ENCODE measurements around the gene QSER1. TPM values are rescaled to one million over a fixed set of nuclear protein-coding genes. Genes with fewer than 3 reads are reported as not detected.

The QSER1 gene
- total and polyA plus RNA-seq, 9 of the 15 experiments (the other 6 are each of a cell fraction or from before 2014, with no cell fraction given): 5.8 to 33.6 (median 22.3) TPM

DNA sequence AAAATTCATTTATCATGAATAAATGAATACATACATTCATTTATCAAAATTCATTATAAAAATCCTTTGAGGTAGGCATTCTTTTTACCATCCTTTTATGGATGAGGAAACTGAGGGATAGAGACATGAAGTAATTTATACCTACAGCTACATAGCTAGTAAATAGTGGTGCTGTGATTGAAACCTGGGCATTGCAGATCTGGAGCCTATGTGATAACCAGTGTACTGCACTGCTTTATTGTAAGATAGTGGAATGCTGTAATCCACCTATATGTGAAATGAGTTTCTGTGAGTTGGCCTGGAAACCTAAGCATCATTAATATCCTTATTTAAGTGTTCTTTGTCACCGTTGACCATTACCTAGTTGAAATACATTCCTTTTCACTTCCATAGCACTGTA is 4.5 kb downstream of the QSER1 start:
- in situ Hi-C loops (cut with MboI): no loop called here
- 72% methylated on average over 1 of the region's 1 CpG for WGBS (ENCODE audit: insufficient coverage, low coverage, missing lambda C conversion rate)
- POLR2A ChIA-PET: no interaction called here

More for the DNA sequence above, 4.5 kb downstream of the QSER1 start:
- intact Hi-C loops (cut with micrococcal nuclease): no loop called here
- Histone ChIP-seq H3K27ac (ENCODE audit: extremely low read depth, low read depth, low read length) (no peak overlapping the region), H3K4me3 (no peak overlapping the region), H2AFZ (ENCODE audit: low read depth, low read length) (no peak overlapping the region), H3K4me2 (ENCODE audit: insufficient read depth, low read length) (no peak overlapping the region), H3K36me3 (ENCODE audit: control insufficient read depth, insufficient read depth, low read length) (peaks cover 43% of the 10 kb centered on the region), H3K9ac (ENCODE audit: insufficient read depth in 1 of 2, low read depth in 2 of 2, low read length in 2 of 2) (no peak overlapping the region), H3K9me1 (ENCODE audit: control insufficient read depth, insufficient read depth, low read length) (no peaks in the 10 kb centered on the region), H3K9me3 (replicated peaks; ENCODE audit: control insufficient read depth, insufficient read depth, low read depth, low read length) (no peaks in the 10 kb centered on the region), H3K4me1 (replicated peaks in 1 of 2; ENCODE audit: control insufficient read depth in 2 of 2, insufficient read depth in 2 of 2, low read length in 2 of 2) (peaks cover 9 to 10% of the 10 kb centered on the region in 2 experiments; a peak in 4 of 5 replicates), H3K79me2 (ENCODE audit: control insufficient read depth, insufficient read depth, low read length) (peaks cover 91% of the 10 kb centered on the region), H4K20me1 (replicated peaks; ENCODE audit: control insufficient read depth, insufficient read depth, low read length) (peaks cover 12% of the 10 kb centered on the region), H3K27me3 (ENCODE audit: control insufficient read depth in 2 of 2, insufficient read depth in 2 of 2, low read length in 2 of 2) (no peaks in the 10 kb centered on the region)
- FAIRE-seq (no peak), DNase-seq (ENCODE audit: extremely low read depth in 1 of 4, low spot score in 3 of 4) (no peak), ATAC-seq (no peak)
- TF ChIP-seq MYC (IDR thresholded peaks at IDR 0.05; ENCODE audit: low read depth, low read length) (no peak), MYC (CRISPR knock-in tag; IDR thresholded peaks at IDR 0.05; ENCODE audit: borderline replicate concordance, low read depth) (no peak), CBFA2T3 (IDR thresholded peaks at IDR 0.05) (peak; percentile 29; the same call in 1 of the 2 replicates), KDM1A (IDR thresholded peaks at IDR 0.05) (peak; percentile 57 to 62; a peak in 3 of 4 replicates), SMARCA5 (IDR thresholded peaks at IDR 0.05) (no peak), CBX5 (IDR thresholded peaks at IDR 0.05; ENCODE audit: borderline replicate concordance, low read depth) (no peak), POLR2AphosphoS2 (IDR thresholded peaks at IDR 0.05; ENCODE audit: low read length) (no peak), PHB (CRISPR knock-in tag; IDR thresholded peaks at IDR 0.05) (no peak), RCOR1 (IDR thresholded peaks at IDR 0.05; ENCODE audit: borderline replicate concordance in 1 of 2, low read depth in 2 of 2, low read length in 2 of 2) (peak in 1 of 2 experiments; percentile 46; a peak in 1 of 4 replicates)
- TF ChIP-seq, protein P1, sequence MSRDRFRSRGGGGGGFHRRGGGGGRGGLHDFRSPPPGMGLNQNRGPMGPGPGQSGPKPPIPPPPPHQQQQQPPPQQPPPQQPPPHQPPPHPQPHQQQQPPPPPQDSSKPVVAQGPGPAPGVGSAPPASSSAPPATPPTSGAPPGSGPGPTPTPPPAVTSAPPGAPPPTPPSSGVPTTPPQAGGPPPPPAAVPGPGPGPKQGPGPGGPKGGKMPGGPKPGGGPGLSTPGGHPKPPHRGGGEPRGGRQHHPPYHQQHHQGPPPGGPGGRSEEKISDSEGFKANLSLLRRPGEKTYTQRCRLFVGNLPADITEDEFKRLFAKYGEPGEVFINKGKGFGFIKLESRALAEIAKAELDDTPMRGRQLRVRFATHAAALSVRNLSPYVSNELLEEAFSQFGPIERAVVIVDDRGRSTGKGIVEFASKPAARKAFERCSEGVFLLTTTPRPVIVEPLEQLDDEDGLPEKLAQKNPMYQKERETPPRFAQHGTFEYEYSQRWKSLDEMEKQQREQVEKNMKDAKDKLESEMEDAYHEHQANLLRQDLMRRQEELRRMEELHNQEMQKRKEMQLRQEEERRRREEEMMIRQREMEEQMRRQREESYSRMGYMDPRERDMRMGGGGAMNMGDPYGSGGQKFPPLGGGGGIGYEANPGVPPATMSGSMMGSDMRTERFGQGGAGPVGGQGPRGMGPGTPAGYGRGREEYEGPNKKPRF (IDR thresholded peaks at IDR 0.05; ENCODE audit: low read depth, low read length): no peak
- CTCF ChIA-PET (ENCODE audit: low intra/inter-chr PET ratio): no interaction called here
- no TSS peak for BruUV-seq (replicated peaks)
